Kidney (tissue), 14 donors: ENCODE results near the gene TSPAN15. TPM values are rescaled to one million over a fixed set of nuclear protein-coding genes. Genes with fewer than 3 reads are reported as not detected.
A peak's percentile ranks its signal among the peaks of the same experiment; 100 is the strongest.

ENCODE experiments used
- DNase-seq, 5 donors: peaks; one replicate each; pipeline ENCODE4 v3.0.0-alpha.2; 2013 to 2020
- FAIRE-seq: peaks from 2 replicates; lab custom pipeline; 2012; peaks lifted over from hg19 to GRCh38; lab: Jason Lieb, UNC
- H3K27ac ChIP-seq, 2 donors: one replicate each; pipeline ENCODE4 v1.7.0; 2013; ENCODE audit warnings: low read depth in 2 of 2, low read length in 2 of 2, inconsistent platforms in 1 of 2
- H3K27me3 ChIP-seq: one replicate; pipeline ENCODE4 v1.7.1; 2013; ENCODE audit warnings: low read length, inconsistent platforms; ENCODE audit not compliant: control insufficient read depth, insufficient read depth
- H3K36me3 ChIP-seq, 3 donors: one replicate each; pipeline versions ENCODE4 v1.7.0 to v1.7.1; 2013; ENCODE audit warnings: low read length in 3 of 3, control low read depth in 1 of 3, inconsistent platforms in 1 of 3; ENCODE audit not compliant: insufficient read depth in 3 of 3, control insufficient read depth in 2 of 3
- H3K4me1 ChIP-seq, 3 donors: one replicate each; pipeline versions ENCODE4 v1.7.0 to v1.7.1; 2013; ENCODE audit warnings: low read length in 3 of 3, inconsistent platforms in 1 of 3, low read depth in 1 of 3; ENCODE audit not compliant: control insufficient read depth in 2 of 3, insufficient read depth in 2 of 3
- H3K4me3 ChIP-seq, 3 donors: one replicate each; pipeline versions ENCODE4 v1.7.0 to v1.8.1; 2013; ENCODE audit warnings: low read length in 3 of 3, control low read depth in 1 of 3, inconsistent platforms in 1 of 3
- H3K9ac ChIP-seq, 3 donors: one replicate each; pipeline versions ENCODE4 v1.7.0 to v1.7.1; 2013; ENCODE audit warnings: low read length in 3 of 3, control low read depth in 1 of 3, inconsistent platforms in 1 of 3
- H3K9me3 ChIP-seq, 3 donors: one replicate each; pipeline versions ENCODE4 v1.7.0 to v1.7.1; 2013; ENCODE audit warnings: low read length in 3 of 3, control low read depth in 1 of 3, inconsistent platforms in 1 of 3; ENCODE audit not compliant: control insufficient read depth in 2 of 3, insufficient read depth in 1 of 3
- intact Hi-C: fragments of 100-400 bp; cut with DNase I; formaldehyde crosslinking; loops from one replicate; pipeline ENCODE4 v1.11.1; 2022
- polyA plus RNA-seq: library from polyadenylated mRNA; stranded (reverse); fragments of 350-450 nt; fragmentation: Illumina TruSeq; extraction: RNeasy Lipid Tissue Mini Kit (QIAGEN cat#74804); gene quantifications from one replicate; pipeline ENCODE4 v1.2.3, GENCODE V29; 2014; ENCODE audit warnings: low read depth, low replicate concordance; ENCODE audit not compliant: insufficient read depth
- total RNA-seq: library from RNA; stranded (reverse); fragmentation: NEBNext Ultra II Directional; extraction: Animal tissue kit (Norgen Biotek cat#: 25700); gene quantifications from one replicate; pipeline ENCODE4 v1.2.1, GENCODE V29; 2021
- TF ChIP-seq, protein P1 (sequence below): IDR thresholded peaks from 3 replicates; pipeline ENCODE4 v1.5.1; 2012; ENCODE audit warnings: mild to moderate bottlenecking, moderate library complexity, borderline replicate concordance; ENCODE audit not compliant: insufficient read depth; ENCODE audit errors: extremely low read depth
- donor health status: control.
- donor health status: control.
- donor health status: control.
- donor health status: control.
- donor health status: control.
- donor health status: DM: yes; HTN: yes; CAD: no.
- donor health status: Normal renal cell carcinoma (clear cell type).

The TSPAN15 gene
- total and polyA plus RNA-seq, 2 donors from 2014 or later, result 28.2 to 65.4 TPM

DNA sequence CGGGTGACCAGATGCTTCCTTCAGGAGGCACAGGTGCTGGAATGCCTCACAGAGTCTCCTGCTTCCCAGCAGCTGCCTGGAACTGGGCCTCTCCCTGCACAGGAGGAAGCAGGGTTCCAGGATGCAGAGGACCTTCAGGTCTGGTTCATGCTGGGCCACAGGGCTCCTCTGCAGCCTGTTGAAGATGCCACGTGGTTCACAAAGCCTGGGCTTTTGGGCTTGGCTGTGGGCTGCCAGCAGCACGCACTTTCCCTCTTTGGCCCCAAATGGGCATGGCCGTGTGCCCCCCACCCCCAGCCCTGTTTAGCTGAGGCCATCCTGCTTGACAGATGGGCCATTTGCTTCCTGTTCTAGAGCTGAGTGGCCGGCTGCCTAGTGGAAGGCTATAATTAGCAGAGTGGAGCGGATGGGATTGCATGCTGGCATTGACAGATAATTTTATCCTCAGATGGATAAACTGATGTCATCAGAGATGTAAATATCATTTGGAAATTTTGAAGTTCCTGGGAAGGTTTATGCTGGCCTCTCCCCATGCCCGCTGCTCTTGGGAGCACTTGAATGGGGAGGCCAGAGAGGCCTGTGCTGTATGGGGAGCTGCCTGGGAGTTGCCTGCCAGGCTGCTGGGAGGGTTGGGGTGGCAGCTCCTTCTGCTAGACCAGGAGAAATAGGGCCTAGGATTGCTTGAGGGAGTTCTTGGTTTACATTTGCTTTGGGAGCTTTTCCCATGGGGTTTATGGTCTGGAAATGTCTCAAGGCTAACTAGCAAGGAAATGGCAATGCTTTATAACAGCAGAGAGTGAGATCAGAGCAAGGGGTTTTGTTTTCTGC is 28.2 kb downstream of the TSPAN15 start:
- Histone ChIP-seq H3K36me3 (no peaks in the 10 kb centered on the region), H3K9ac (peak overlapping the region in 2 of 3 donors; percentile 8 to 19), H3K4me3 (no peak overlapping the region), H3K4me1 (peaks cover 0 to 34% (median 19%) of the 10 kb centered on the region in 3 donors), H3K27me3 (no peaks in the 10 kb centered on the region), H3K27ac (peak overlapping the region; percentile 59 to 63), H3K9me3 (no peaks in the 10 kb centered on the region)
- DNase-seq, result peak in 4 of 5 donors; percentile 35 to 69 (median 68)
- intact Hi-C loops, result no loop called here
- TF ChIP-seq, protein P1, sequence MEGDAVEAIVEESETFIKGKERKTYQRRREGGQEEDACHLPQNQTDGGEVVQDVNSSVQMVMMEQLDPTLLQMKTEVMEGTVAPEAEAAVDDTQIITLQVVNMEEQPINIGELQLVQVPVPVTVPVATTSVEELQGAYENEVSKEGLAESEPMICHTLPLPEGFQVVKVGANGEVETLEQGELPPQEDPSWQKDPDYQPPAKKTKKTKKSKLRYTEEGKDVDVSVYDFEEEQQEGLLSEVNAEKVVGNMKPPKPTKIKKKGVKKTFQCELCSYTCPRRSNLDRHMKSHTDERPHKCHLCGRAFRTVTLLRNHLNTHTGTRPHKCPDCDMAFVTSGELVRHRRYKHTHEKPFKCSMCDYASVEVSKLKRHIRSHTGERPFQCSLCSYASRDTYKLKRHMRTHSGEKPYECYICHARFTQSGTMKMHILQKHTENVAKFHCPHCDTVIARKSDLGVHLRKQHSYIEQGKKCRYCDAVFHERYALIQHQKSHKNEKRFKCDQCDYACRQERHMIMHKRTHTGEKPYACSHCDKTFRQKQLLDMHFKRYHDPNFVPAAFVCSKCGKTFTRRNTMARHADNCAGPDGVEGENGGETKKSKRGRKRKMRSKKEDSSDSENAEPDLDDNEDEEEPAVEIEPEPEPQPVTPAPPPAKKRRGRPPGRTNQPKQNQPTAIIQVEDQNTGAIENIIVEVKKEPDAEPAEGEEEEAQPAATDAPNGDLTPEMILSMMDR, result no peak
- no peak for FAIRE-seq

DNA sequence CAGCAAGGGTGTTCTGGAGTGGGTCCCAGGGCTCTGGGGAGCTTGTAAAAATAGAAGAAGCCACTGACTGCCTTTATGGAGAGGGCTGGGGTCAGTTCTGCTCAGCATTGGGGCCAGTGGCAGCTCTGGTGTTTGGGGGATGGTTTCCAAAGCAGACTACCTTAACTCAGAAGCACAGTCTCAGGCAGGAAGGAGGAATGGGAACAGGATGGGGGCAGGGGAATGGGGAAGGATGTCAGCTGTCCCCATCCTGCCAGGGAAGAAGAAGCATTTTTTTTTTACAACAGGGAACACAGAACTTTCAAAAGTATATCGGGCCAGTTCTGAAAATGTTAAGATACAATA is 28.8 kb downstream of the TSPAN15 start:
- intact Hi-C loops, result no loop called here
- H3K9ac ChIP-seq, result peak overlapping the region in 1 of 3 donors; percentile 8
- peaks cover 0 to 29% (median 17%) of the 10 kb centered on the region in 3 donors for H3K4me1 ChIP-seq
- H3K36me3 ChIP-seq, result no peaks in the 10 kb centered on the region
- H3K9me3 ChIP-seq, result no peaks in the 10 kb centered on the region
- H3K27me3 ChIP-seq, result no peaks in the 10 kb centered on the region
- peak in 1 of 5 donors; percentile 42 for DNase-seq
- TF ChIP-seq, protein P1, result no peak
- no peak for FAIRE-seq
- H3K27ac ChIP-seq, result peak overlapping the region; percentile 59 to 63
- no peak overlapping the region for H3K4me3 ChIP-seq

DNA sequence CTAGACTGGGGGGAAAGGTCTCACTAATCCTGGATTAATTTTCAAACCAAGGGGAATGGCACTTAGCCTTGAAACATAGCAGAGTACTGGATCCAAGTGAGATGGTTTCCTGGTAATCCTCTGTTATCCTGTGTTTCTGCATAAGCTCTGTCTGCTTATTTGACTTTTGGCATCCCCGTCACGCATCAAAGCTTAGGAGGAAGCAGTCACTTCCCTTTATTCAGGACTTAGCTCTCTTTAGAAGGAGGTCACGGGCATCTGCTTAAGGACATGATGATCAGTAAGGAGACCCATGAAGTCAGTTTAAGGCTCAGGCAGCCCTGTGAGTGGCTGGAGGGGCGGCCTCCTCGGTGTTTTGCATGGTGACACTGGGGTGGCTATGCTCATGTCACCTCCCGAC is 30.0 kb downstream of the TSPAN15 start:
- Histone ChIP-seq H3K27ac (peak overlapping the region; percentile 59 to 63), H3K9ac (peak overlapping the region in 1 of 3 donors; percentile 2), H3K27me3 (no peaks in the 10 kb centered on the region), H3K36me3 (no peaks in the 10 kb centered on the region), H3K4me3 (no peak overlapping the region), H3K9me3 (no peaks in the 10 kb centered on the region), H3K4me1 (peaks cover 0 to 24% (median 17%) of the 10 kb centered on the region in 3 donors)
- TF ChIP-seq, protein P1, result no peak
- intact Hi-C loops, result no loop called here
- DNase-seq, result peak in 3 of 5 donors; percentile 64 to 87 (median 72)
- peak; percentile 78 for FAIRE-seq
